GM18520 (cell line): Measurements from ENCODE around the gene ABHD17C.

Experiments used
- ATAC-seq: cut with Tn5 transposase; IDR thresholded peaks from one replicate; pipeline ENCODE4 v1.9.1; 2021; ENCODE audit not compliant: unreplicated experiment

The ABHD17C gene

GRCh38 chr15:80727596-80727995, 32.5 kb downstream of the ABHD17C start:
- ATAC-seq: no peak

DNA sequence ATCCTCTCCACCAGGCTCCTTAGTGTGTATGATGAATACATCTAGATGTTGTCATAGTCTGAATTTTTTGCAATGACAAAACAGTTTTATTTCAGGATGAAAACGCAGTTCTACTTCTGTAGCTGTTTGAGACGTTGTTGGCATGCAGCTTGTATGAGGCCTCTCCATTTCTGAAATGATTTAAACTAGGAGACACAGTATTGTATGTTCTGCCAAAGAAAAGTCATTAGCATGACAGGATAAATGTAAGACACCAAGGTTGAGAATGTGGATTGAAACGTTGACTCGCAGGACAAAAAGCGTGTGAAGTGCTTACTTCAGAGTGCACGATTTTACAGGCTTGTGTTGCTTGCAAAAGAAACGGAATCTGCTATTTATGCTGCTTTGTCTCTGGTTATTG, 35.3 kb downstream of the ABHD17C start:
- no peak for ATAC-seq

DNA sequence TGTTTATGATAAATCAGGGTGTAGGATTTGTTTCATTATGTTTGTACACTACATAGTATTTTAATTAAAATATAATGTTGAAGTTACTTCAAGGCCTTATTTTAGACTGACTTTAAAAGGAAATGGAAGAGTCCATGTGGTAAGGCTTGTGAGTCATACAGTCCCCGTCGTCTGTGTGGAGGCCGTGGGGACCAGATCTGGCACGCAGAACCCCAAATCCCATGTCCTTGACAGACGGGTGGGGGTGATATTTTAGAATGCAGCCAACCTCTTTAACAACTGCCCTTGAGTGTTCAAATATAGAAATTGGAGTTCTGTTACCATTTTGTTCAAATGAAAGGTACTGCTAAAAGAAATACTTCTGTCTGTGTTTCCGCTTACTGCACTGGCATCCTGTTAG, 35.8 kb downstream of the ABHD17C start:
- ATAC-seq: no peak

- ATAC-seq: no peak
Observed at GRCh38 chr15:80732167-80732566, 37.1 kb downstream of the ABHD17C start.

DNA sequence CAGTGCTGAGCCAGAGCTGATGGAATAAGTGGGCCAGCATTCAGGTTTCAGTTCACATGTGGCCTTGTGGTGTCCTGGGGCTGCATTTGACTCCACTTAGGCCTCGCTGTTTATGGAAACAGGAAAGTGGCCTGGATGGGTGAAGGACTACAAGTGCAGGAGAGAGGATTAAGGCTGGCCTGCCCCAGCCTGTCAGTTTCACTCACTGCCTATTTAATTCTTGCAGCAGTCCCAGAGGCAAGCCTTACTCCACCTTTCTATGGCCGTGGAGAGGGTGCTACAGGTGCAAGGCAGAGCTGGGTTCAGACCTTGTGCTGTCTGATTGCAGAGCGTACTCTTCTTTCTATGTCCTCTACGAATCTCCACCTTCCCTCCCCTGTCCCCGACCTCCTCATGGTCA, 37.7 kb downstream of the ABHD17C start:
- no peak for ATAC-seq

DNA sequence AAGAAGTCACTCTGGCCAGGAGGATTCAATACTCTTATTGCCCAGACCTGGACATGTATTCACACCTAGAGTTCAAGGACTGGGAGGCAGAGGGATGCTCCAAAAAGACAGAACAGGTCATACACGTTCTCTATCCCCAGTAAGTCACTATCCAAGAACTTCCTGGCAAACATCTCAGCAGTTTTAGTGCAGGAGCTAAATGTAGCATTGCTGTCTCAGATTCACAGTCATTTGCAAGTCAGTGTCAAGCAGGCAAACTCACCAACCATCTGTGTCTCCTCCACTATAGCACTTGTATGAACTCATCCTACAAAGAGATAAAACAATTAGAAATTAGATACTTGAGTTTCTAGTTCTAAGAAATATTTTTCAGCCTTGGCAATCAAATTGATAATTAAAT, 38.4 kb downstream of the ABHD17C start:
- ATAC-seq: no peak

DNA sequence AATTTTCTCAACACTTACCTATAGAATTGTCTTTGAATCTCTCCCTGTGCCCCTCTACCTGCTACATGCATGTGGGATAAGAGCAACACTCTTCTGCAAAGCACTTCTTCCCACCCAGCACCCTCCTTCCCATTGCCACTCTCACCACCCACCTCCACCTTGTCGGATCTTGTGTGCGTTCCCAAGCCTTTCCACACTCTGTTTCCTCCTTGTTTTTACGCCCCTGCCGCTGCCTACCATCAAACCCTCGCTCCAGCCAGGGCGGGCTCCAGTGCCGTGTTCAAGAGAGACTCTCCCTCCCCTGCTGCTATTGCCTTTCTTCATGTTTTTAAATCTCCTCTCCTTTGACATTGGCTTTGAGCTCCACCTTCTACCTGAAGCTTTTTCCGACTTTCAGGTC, 40.2 kb downstream of the ABHD17C start:
- ATAC-seq: no peak

GRCh38 chr15:80736560-80736959, 41.5 kb downstream of the ABHD17C start:
- no peak for ATAC-seq

- no peak for ATAC-seq
Observed at GRCh38 chr15:80739919-80740318, 44.8 kb downstream of the ABHD17C start.

- no peak for ATAC-seq
Observed at GRCh38 chr15:80742081-80742480, 47.0 kb downstream of the ABHD17C start.

- ATAC-seq: no peak
Observed at GRCh38 chr15:80743189-80743833, 48.2 kb downstream of the ABHD17C start.

- no peak for ATAC-seq
Observed at GRCh38 chr15:80744415-80744814, 49.3 kb downstream of the ABHD17C start.

GRCh38 chr15:80744826-80745225, 49.7 kb downstream of the ABHD17C start:
- ATAC-seq: no peak

- no peak for ATAC-seq
Observed at GRCh38 chr15:80745888-80746287, 50.8 kb downstream of the ABHD17C start.

GRCh38 chr15:80747317-80748053, 52.4 kb downstream of the ABHD17C start:
- no peak for ATAC-seq

DNA sequence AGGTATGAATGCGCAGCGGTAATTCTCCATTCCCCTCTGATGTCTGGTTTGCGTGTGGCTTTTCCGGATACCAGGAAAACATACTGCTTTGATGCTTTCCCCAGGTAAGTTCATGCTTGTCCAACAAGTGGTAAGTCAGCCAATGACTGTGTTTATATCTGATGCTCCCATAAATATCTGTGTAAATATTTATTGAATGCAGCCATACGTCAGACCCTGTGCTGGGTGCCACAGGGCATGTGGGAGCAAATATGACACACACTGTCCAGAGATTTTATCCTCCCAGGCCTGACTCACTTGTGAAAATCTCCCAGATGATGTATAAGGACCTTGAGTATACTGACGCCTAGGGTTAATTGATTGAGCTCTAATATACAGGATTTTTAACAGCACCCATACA, 54.5 kb downstream of the ABHD17C start:
- no peak for ATAC-seq

GRCh38 chr15:80750575-80750974, 55.5 kb downstream of the ABHD17C start:
- ATAC-seq: no peak

DNA sequence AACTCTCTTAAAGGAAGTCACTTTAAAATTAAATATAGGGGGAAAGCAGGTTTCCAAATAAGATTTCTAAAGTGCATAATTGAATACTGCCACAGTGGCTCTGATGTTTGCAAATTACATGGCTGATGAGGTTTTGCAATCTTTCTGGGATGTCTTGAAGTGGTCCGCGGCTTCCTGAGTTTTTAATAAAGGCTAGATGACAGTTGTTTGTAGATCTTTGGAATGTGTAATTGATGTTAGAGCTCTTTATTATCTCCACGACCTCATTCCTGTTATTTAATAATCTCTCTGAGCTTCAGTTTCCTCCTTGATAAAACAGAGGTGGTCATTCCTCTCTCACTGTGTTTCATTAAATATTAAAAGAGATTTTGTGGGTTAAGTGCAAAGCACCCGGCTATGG, 57.1 kb downstream of the ABHD17C start:
- no peak for ATAC-seq

- no peak for ATAC-seq
Observed at GRCh38 chr15:80753161-80753560, 58.1 kb downstream of the ABHD17C start.

DNA sequence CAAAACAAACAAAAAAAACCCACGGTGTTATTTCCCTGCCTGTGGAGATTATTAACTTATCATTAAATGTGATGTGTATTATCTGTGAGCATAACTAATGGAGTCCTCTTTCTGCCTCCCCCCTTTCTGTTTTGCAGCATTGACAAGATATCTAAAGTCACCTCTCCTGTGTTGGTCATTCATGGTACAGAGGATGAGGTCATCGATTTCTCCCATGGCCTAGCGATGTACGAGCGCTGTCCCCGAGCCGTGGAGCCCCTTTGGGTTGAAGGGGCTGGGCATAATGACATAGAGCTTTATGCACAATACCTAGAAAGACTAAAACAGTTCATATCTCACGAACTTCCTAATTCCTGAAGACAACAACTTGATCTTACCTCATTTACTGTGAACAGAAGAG, 58.9 kb downstream of the ABHD17C start:
- no peak for ATAC-seq

DNA sequence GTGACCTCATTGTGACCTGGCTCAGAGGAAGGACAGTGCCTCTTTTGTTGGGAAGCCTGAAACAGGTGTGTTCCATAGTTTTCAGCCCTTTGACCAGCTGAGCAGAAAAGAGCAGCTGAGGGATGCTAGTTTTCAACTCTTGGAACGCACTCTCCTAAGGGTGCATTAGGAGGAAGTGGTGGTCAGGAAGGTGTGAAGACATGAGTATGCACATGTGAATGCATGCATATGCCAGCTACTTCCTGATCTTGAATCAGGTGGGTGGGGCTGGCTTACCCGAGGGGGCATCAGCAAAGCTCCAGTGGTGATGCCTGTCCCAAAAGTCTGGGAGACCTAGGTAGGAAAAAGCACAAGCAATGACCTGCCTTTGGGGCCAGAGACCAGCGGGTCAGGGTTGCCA, 60.8 kb downstream of the ABHD17C start:
- no peak for ATAC-seq

GRCh38 chr15:80758130-80758745, 63.1 kb downstream of the ABHD17C start:
- ATAC-seq: no peak
